H1 (cell line): ENCODE data around the gene PPFIA4. TPM values are rescaled to one million over a fixed set of nuclear protein-coding genes. Genes with fewer than 3 reads are reported as not detected.

Experiments
- CTCF ChIA-PET: fragments of 300-600 bp; sonication (Branson Sonifier 250); formaldehyde crosslinking; loops from one replicate; lab custom pipeline; 2021; ENCODE audit not compliant: partially characterized antibody; lab: Charles Lee
- POLR2A ChIA-PET: fragments of 300-600 bp; sonication (Branson Sonifier 250); formaldehyde crosslinking; loops from one replicate; lab custom pipeline; 2021; ENCODE audit warnings: inconsistent platforms; ENCODE audit not compliant: partially characterized antibody; lab: Charles Lee
- DNase-seq, 2 experiments: peaks; one replicate each; pipeline versions ENCODE4 v3.0.0 to v3.0.0-alpha.2; 2010 to 2022; ENCODE audit warnings: low spot score in 2 of 2, low read depth in 1 of 2, mixed read lengths in 1 of 2
- FAIRE-seq: peaks from 2 replicates; lab custom pipeline; 2011; peaks lifted over from hg19 to GRCh38; lab: Jason Lieb, UNC
- H2AFZ ChIP-seq: 2 replicates; pipeline ENCODE4 v1.8.1; 2012; ENCODE audit warnings: low read length, inconsistent platforms
- H2AK5ac ChIP-seq: 2 replicates; pipeline ENCODE4 v1.6.1; 2013; ENCODE audit warnings: low read depth, low read length
- H2BK120ac ChIP-seq: replicated peaks from 2 replicates; pipeline ENCODE3; 2013; ENCODE audit warnings: low read depth, low read length, inconsistent platforms
- H2BK12ac ChIP-seq: 2 replicates; pipeline ENCODE4 v1.6.1; 2013; ENCODE audit warnings: low read depth, low read length
- H2BK15ac ChIP-seq: 2 replicates; pipeline ENCODE4 v1.6.1; 2013; ENCODE audit warnings: low read length
- H2BK20ac ChIP-seq: 2 replicates; pipeline ENCODE4 v1.6.1; 2013; ENCODE audit warnings: low read length
- H2BK5ac ChIP-seq: 2 replicates; pipeline ENCODE4 v1.6.1; 2013; ENCODE audit warnings: low read depth, low read length
- H3K14ac ChIP-seq: 2 replicates; pipeline ENCODE4 v1.6.1; 2013; ENCODE audit warnings: inconsistent platforms; ENCODE audit not compliant: insufficient read length
- H3K18ac ChIP-seq: 2 replicates; pipeline ENCODE4 v1.6.1; 2013; ENCODE audit warnings: low read length; ENCODE audit errors: extremely low read depth
- H3K23ac ChIP-seq: 2 replicates; pipeline ENCODE4 v1.6.1; 2013; ENCODE audit warnings: inconsistent platforms; ENCODE audit not compliant: insufficient read length
- H3K23me2 ChIP-seq: 2 replicates; pipeline ENCODE4 v1.6.1; 2013; ENCODE audit warnings: low read depth, low read length
- H3K27ac ChIP-seq: 2 replicates; pipeline ENCODE4 v1.6.1; 2011; ENCODE audit warnings: low read depth, low read length, inconsistent platforms
- H3K27me3 ChIP-seq, 4 experiments: replicated peaks in 1 of 4; 1 replicate in 1 of 4; 2 replicates in 3 of 4; pipeline versions ENCODE4 v1.6.1 to v1.8.1; 2011 to 2013; ENCODE audit warnings: low read length in 3 of 4, mild to moderate bottlenecking in 3 of 4, inconsistent platforms in 2 of 4, mixed read lengths in 2 of 4, moderate library complexity in 1 of 4; ENCODE audit not compliant: control insufficient read depth in 3 of 4, insufficient read depth in 3 of 4; ENCODE audit errors: extremely low read depth in 1 of 4
- H3K36me3 ChIP-seq, 4 experiments: 2 replicates each; pipeline versions ENCODE4 v1.6.1 to v1.8.1; 2011 to 2013; ENCODE audit warnings: mild to moderate bottlenecking in 4 of 4, low read length in 3 of 4, moderate library complexity in 2 of 4, control low read depth in 1 of 4, inconsistent platforms in 1 of 4; ENCODE audit not compliant: insufficient read depth in 4 of 4, control insufficient read depth in 2 of 4
- H3K4ac ChIP-seq: replicated peaks from 2 replicates; pipeline ENCODE3; 2013; ENCODE audit warnings: low read length, low read depth, mixed read lengths, inconsistent platforms; ENCODE audit not compliant: insufficient read length
- H3K4me1 ChIP-seq, 4 experiments: replicated peaks in 1 of 4; 1 replicate in 1 of 4; 2 replicates in 3 of 4; pipeline versions ENCODE4 v1.6.1 to v1.8.1; 2011 to 2013; ENCODE audit warnings: low read length in 3 of 4, inconsistent platforms in 2 of 4, mixed read lengths in 1 of 4; ENCODE audit not compliant: insufficient read depth in 4 of 4, control insufficient read depth in 3 of 4
- H3K4me2 ChIP-seq, 2 experiments: 2 replicates each; pipeline versions ENCODE4 v1.6.1 to v1.8.1; 2011 to 2013; ENCODE audit warnings: low read depth in 2 of 2, low read length in 2 of 2, control low read depth in 1 of 2, inconsistent platforms in 1 of 2, mild to moderate bottlenecking in 1 of 2; ENCODE audit not compliant: insufficient read depth in 1 of 2
- H3K4me3 ChIP-seq, 4 experiments: fragments of 200-600, 300-600 bp in 1 of 4; sonication (generic), shearing (Covaris generic), sonication (Bioruptor Twin) in 1 of 4; 2 replicates each; pipeline versions ENCODE4 v1.5.1 to v1.8.1; 2011 to 2016; ENCODE audit warnings: low read length in 4 of 4, low read depth in 3 of 4, control low read depth in 2 of 4, inconsistent platforms in 2 of 4, mild to moderate bottlenecking in 2 of 4, mixed read lengths in 1 of 4, moderate library complexity in 1 of 4; ENCODE audit not compliant: insufficient read depth in 2 of 4; ENCODE audit errors: extremely low read depth in 1 of 4
- H3K56ac ChIP-seq: replicated peaks from 2 replicates; pipeline ENCODE3; 2013; ENCODE audit warnings: low read depth, mild to moderate bottlenecking, mixed read lengths, low read length, inconsistent platforms; ENCODE audit not compliant: insufficient read length
- H3K79me1 ChIP-seq: 2 replicates; pipeline ENCODE4 v1.6.1; 2013; ENCODE audit warnings: low read depth, low read length, control low read depth
- H3K79me2 ChIP-seq, 2 experiments: 2 replicates each; pipeline versions ENCODE4 v1.6.1 to v1.8.1; 2012 to 2013; ENCODE audit warnings: low read length in 2 of 2, mild to moderate bottlenecking in 2 of 2, inconsistent platforms in 1 of 2; ENCODE audit not compliant: insufficient read depth in 2 of 2, control insufficient read depth in 1 of 2
- H3K9ac ChIP-seq, 4 experiments: replicated peaks in 1 of 4; 1 replicate in 1 of 4; 2 replicates in 3 of 4; pipeline versions ENCODE4 v1.6.1 to v1.8.1; 2011 to 2013; ENCODE audit warnings: low read depth in 3 of 4, low read length in 3 of 4, control low read depth in 2 of 4, mild to moderate bottlenecking in 2 of 4, moderate library complexity in 2 of 4, inconsistent platforms in 1 of 4; ENCODE audit errors: extremely low read depth in 1 of 4
- H3K9me3 ChIP-seq, 2 experiments: 2 replicates each; pipeline versions ENCODE4 v1.6.1 to v1.8.1; 2012 to 2013; ENCODE audit warnings: mild to moderate bottlenecking in 2 of 2, moderate library complexity in 2 of 2, control low read depth in 1 of 2, inconsistent platforms in 1 of 2, low read depth in 1 of 2, low read length in 1 of 2, mixed read lengths in 1 of 2; ENCODE audit not compliant: insufficient read depth in 2 of 2
- H4K20me1 ChIP-seq, 2 experiments: replicated peaks in 1 of 2; 2 replicates each; pipeline versions ENCODE3 to v1.8.1; 2011 to 2013; ENCODE audit warnings: inconsistent platforms in 2 of 2, low read length in 2 of 2, mild to moderate bottlenecking in 1 of 2; ENCODE audit not compliant: insufficient read depth in 2 of 2, control insufficient read depth in 1 of 2
- H4K5ac ChIP-seq: 2 replicates; pipeline ENCODE4 v1.6.1; 2013; ENCODE audit warnings: low read length, low read depth, mixed read lengths, inconsistent platforms; ENCODE audit not compliant: insufficient read length
- H4K8ac ChIP-seq: 2 replicates; pipeline ENCODE4 v1.8.0; 2013; ENCODE audit warnings: mild to moderate bottlenecking, moderate library complexity, low read length, inconsistent platforms; ENCODE audit not compliant: insufficient read depth; ENCODE audit errors: extremely low read depth
- H4K91ac ChIP-seq: replicated peaks from 2 replicates; pipeline ENCODE3; 2013; ENCODE audit warnings: low read length, mixed read lengths, inconsistent platforms; ENCODE audit not compliant: insufficient read length
- ATF3 ChIP-seq: IDR thresholded peaks from 2 replicates; pipeline ENCODE4 v1.6.1; 2011; ENCODE audit warnings: low read depth, mild to moderate bottlenecking, low read length; ENCODE audit not compliant: insufficient read depth
- EZH2 ChIP-seq: fragments of 200-600 bp; sonication (generic); IDR thresholded peaks from 2 replicates; pipeline ENCODE4 v1.7.1; 2012; ENCODE audit warnings: low read depth, mild to moderate bottlenecking, moderate library complexity, low read length, inconsistent platforms; ENCODE audit not compliant: severe bottlenecking
- FOSL1 ChIP-seq: IDR thresholded peaks from 2 replicates; pipeline ENCODE4 v1.6.1; 2011; ENCODE audit warnings: mild to moderate bottlenecking, low read depth, low read length, moderate library complexity; ENCODE audit not compliant: insufficient read depth
- GABPA ChIP-seq: IDR thresholded peaks from 2 replicates; pipeline ENCODE4 v1.6.1; 2011; ENCODE audit warnings: mild to moderate bottlenecking, low read length, moderate library complexity, borderline replicate concordance; ENCODE audit not compliant: insufficient read depth
- POLR2A ChIP-seq, 2 experiments: IDR thresholded peaks; 1 replicate in 1 of 2; 2 replicates in 1 of 2; pipeline ENCODE4 v1.6.1; 2011; ENCODE audit warnings: low read depth in 2 of 2, low read length in 2 of 2, mild to moderate bottlenecking in 2 of 2; ENCODE audit errors: control extremely low read depth in 1 of 2
- SAP30 ChIP-seq: fragments of 300-600 bp; sonication (generic); IDR thresholded peaks from 2 replicates; pipeline ENCODE4 v1.7.1; 2012; ENCODE audit warnings: low read length, moderate library complexity, mild to moderate bottlenecking, inconsistent platforms; ENCODE audit not compliant: insufficient read depth, insufficient replicate concordance
- SP1 ChIP-seq: IDR thresholded peaks from 2 replicates; pipeline ENCODE4 v1.6.1; 2011; ENCODE audit warnings: low read depth, low read length
- SRF ChIP-seq: IDR thresholded peaks from 2 replicates; pipeline ENCODE4 v1.6.1; 2011; ENCODE audit warnings: mild to moderate bottlenecking, low read depth, low read length, moderate library complexity
- SUZ12 ChIP-seq: fragments of 200-600 bp; sonication (generic); IDR thresholded peaks from 2 replicates; pipeline ENCODE4 v1.6.1; 2012; ENCODE audit warnings: mild to moderate bottlenecking, inconsistent platforms, low read length, moderate library complexity, mixed read lengths
- YY1 ChIP-seq: IDR thresholded peaks from 2 replicates; pipeline ENCODE4 v1.6.1; 2011; ENCODE audit warnings: low read depth, mild to moderate bottlenecking, low read length
- WGBS, 2 experiments: shearing (Covaris generic) in 1 of 2; methylation state at CpG; one replicate each; pipeline versions ENCODE4 v1.1.6 to v1.1.7; 2013 to 2015; ENCODE audit warnings: low lambda C conversion rate in 2 of 2, mixed read lengths in 2 of 2, inconsistent platforms in 1 of 2, low coverage in 1 of 2, missing lambda C conversion rate in 1 of 2; ENCODE audit not compliant: insufficient replicate concordance in 2 of 2, insufficient coverage in 1 of 2, insufficient read length in 1 of 2; ENCODE audit errors: extremely low coverage in 1 of 2, missing lambda C conversion rate in 1 of 2; 5-methylcytosine and 5-hydroxymethylcytosine counted together
- polyA plus RNA-seq, 7 experiments: library from polyadenylated mRNA; depleted of rRNA in 3 of 7; stranded (reverse) in 5 of 7; unstranded in 2 of 7; fragments of >200 nt in 5 of 7; fragments of 200-250 nt in 2 of 7; gene quantifications; 1 replicate in 5 of 7; 2 replicates in 1 of 7; 4 replicates in 1 of 7; pipeline versions ENCODE4 v1.2.1 to v1.2.3, GENCODE V29; 2011 to 2013; ENCODE audit warnings: missing spikeins in 2 of 7, mixed read lengths in 2 of 7
- total RNA-seq: library from RNA; stranded (reverse); fragmentation: NEBNext Ultra II Directional; extraction: Animal tissue kit (Norgen Biotek cat#: 25700); gene quantifications from 2 replicates; pipeline ENCODE4 v1.2.1, GENCODE V29; 2021

The PPFIA4 gene
- total and polyA plus RNA-seq, 2 of the 8 experiments (the other 6 are each of a cell fraction or from before 2014, with no cell fraction given) = 9.0 to 9.9 TPM

GRCh38 chr1:203091761-203092330 is 65.6 kb downstream of the PPFIA4 start:
- no peak overlapping the region for H2AK5ac ChIP-seq
- no peak overlapping the region for H4K8ac ChIP-seq
- H3K23me2 ChIP-seq = peaks cover 1% of the 10 kb centered on the region; the same call in 1 of the 2 replicates
- H3K9ac ChIP-seq = no peak overlapping the region
- FAIRE-seq (no peak), DNase-seq (no peak)
- H3K18ac ChIP-seq = no peak overlapping the region
- peaks cover 0 to 3% (median 0%) of the 10 kb centered on the region in 4 experiments; a peak in 1 of 7 replicates for H3K4me1 ChIP-seq
- no peak overlapping the region for H3K4me2 ChIP-seq
- H2BK20ac ChIP-seq = no peak overlapping the region
- CTCF ChIA-PET = interaction anchor here (0.7 to 4.0 kb wide), 2 partner anchors 52 to 1957 kb away, joined by 3 to 13 read pairs; no protein-coding TSS in a partner anchor
- peaks cover 3 to 16% of the 10 kb centered on the region in 2 experiments; a peak in 2 of 4 replicates for H3K9me3 ChIP-seq
- TF ChIP-seq SRF (no peak), GABPA (no peak), SAP30 (no peak), FOSL1 (no peak), ATF3 (no peak), SP1 (no peak), YY1 (no peak), EZH2 (no peak), SUZ12 (no peak), POLR2A (IDR thresholded peaks at IDR 0.05; ENCODE audit: control extremely low read depth in 1 of 2, low read depth in 2 of 2, low read length in 2 of 2) (no peak)
- H3K27ac ChIP-seq = no peak overlapping the region
- no peak overlapping the region for H4K91ac ChIP-seq
- H2BK12ac ChIP-seq = no peak overlapping the region
- no peak overlapping the region for H3K56ac ChIP-seq
- H3K23ac ChIP-seq = no peak overlapping the region
- H3K27me3 ChIP-seq = 0 out of 7 replicates have a peak, but pooled peaks cover 0 to 2% (median 0%) of the 10 kb centered on the region in 4 experiments
- WGBS, 2 experiments = 79% methylated on average over 6 of the region's 6 CpGs; no CpG with 5 or more reads in 1 of the 2 experiments
- no peak overlapping the region for H4K5ac ChIP-seq
- no peak overlapping the region for H3K14ac ChIP-seq
- H2BK120ac ChIP-seq = no peak overlapping the region
- H3K4me3 ChIP-seq = no peak overlapping the region
- no peaks in the 10 kb centered on the region for H3K79me1 ChIP-seq
- H2BK5ac ChIP-seq = no peak overlapping the region
- POLR2A ChIA-PET = interaction anchor here (0.6 to 1.4 kb wide), 2 partner anchors 16 to 120 kb away, joined by 3 read pairs; no protein-coding TSS in a partner anchor
- H2AFZ ChIP-seq = no peak overlapping the region
- H3K79me2 ChIP-seq = no peaks in the 10 kb centered on the region
- no peak overlapping the region for H2BK15ac ChIP-seq
- no peak overlapping the region for H3K4ac ChIP-seq
- no peaks in the 10 kb centered on the region for H3K36me3 ChIP-seq
- no peaks in the 10 kb centered on the region for H4K20me1 ChIP-seq
